Stimulated activated CD4-positive, alpha-beta T cell treated with anti-CD3 and anti-CD28 coated beads, Interleukin-12 subunit alpha, Interleukin-12 subunit beta, amount 100 ng/mL, for 24 hours (primary cell): Measurements from ENCODE around the gene LRRC53.

Experiments
- DNase-seq, 2 experiments: peaks; one replicate each; pipeline ENCODE4 v3.0.0-alpha.2; 2020; ENCODE audit warnings: low read depth in 2 of 2

Gene LRRC53

GRCh38 chr1:74502858-74503257 lies 9.6 kb downstream of the LRRC53 start:
- no peak for DNase-seq

GRCh38 chr1:74502432-74502831 lies 10.0 kb downstream of the LRRC53 start:
- DNase-seq: no peak

- DNase-seq: no peak
Observed at GRCh38 chr1:74498901-74499300, 13.5 kb downstream of the LRRC53 start.

GRCh38 chr1:74496669-74497068 lies 15.7 kb downstream of the LRRC53 start:
- no peak for DNase-seq

- DNase-seq: no peak
Observed at GRCh38 chr1:74486036-74486435, 26.4 kb downstream of the LRRC53 start.

GRCh38 chr1:74485622-74486021 lies 26.8 kb downstream of the LRRC53 start:
- DNase-seq: no peak

GRCh38 chr1:74481607-74482006 lies 30.8 kb downstream of the LRRC53 start:
- no peak for DNase-seq

GRCh38 chr1:74480068-74480467 lies 32.3 kb downstream of the LRRC53 start:
- no peak for DNase-seq

GRCh38 chr1:74478979-74479378 lies 33.4 kb downstream of the LRRC53 start:
- no peak for DNase-seq

- DNase-seq: no peak
Observed at GRCh38 chr1:74474585-74474984, 37.8 kb downstream of the LRRC53 start.

GRCh38 chr1:74471470-74471869 lies 40.9 kb downstream of the LRRC53 start:
- no peak for DNase-seq

- DNase-seq: no peak
Observed at GRCh38 chr1:74470936-74471335, 41.5 kb downstream of the LRRC53 start.

- DNase-seq: no peak
Observed at GRCh38 chr1:74470251-74470650, 42.2 kb downstream of the LRRC53 start.

GRCh38 chr1:74468982-74469603 lies 43.3 kb downstream of the LRRC53 start:
- DNase-seq: no peak

GRCh38 chr1:74467786-74468377 lies 44.5 kb downstream of the LRRC53 start:
- DNase-seq: no peak

- DNase-seq: no peak
Observed at GRCh38 chr1:74465193-74465681, 47.2 kb downstream of the LRRC53 start.

- no peak for DNase-seq
Observed at GRCh38 chr1:74464037-74464436, 48.4 kb downstream of the LRRC53 start.

- no peak for DNase-seq
Observed at GRCh38 chr1:74463333-74463988, 49.0 kb downstream of the LRRC53 start.

- no peak for DNase-seq
Observed at GRCh38 chr1:74457253-74457652, 55.2 kb downstream of the LRRC53 start.

- no peak for DNase-seq
Observed at GRCh38 chr1:74455390-74455789, 57.0 kb downstream of the LRRC53 start.

- DNase-seq: no peak
Observed at GRCh38 chr1:74453277-74453676, 59.1 kb downstream of the LRRC53 start.

- DNase-seq: no peak
Observed at GRCh38 chr1:74452035-74452434, 60.4 kb downstream of the LRRC53 start.

GRCh38 chr1:74437035-74437434 lies 75.4 kb downstream of the LRRC53 start:
- DNase-seq: no peak
